ENCODE data around the gene TTC31. TPM values are rescaled to one million over a fixed set of nuclear protein-coding genes. Genes with fewer than 3 reads are reported as not detected.
A peak's percentile ranks its signal among the peaks of the same experiment; 100 is the strongest.

The TTC31 gene
- total RNA-seq, 2 experiments from 2014 or later, result 20.6 to 26.1 TPM

GRCh38 chr2:74515981-74516633, 33.2 kb downstream of the TTC31 start:
- H3K36me3 ChIP-seq (ENCODE audit: insufficient read depth, low read length), result no peaks in the 10 kb centered on the region
- intact Hi-C loops (cut with DNase I, micrococcal nuclease), result loop anchor here in 1 of 2 experiments (2.0 kb wide), 1 partner anchor 13 kb away; the partner anchor contains the start of genes AUP1 and HTRA2
- peaks cover 40% of the 10 kb centered on the region for H3K4me1 ChIP-seq (ENCODE audit: insufficient read depth, low read length)
- no peak overlapping the region for H3K27ac ChIP-seq (ENCODE audit: low read depth in 1 of 2, low read length in 2 of 2)
- H3K9me3 Mint-ChIP-seq, result no peaks in the 10 kb centered on the region
- peaks cover 92% of the 10 kb centered on the region for H3K27me3 Mint-ChIP-seq
- DNase-seq (peak; percentile 54 to 85 (median 68)), ATAC-seq (ENCODE audit: poor library complexity) (peak; percentile 80)
- CTCF ChIA-PET, result interaction anchor here (1.2 kb wide), 1 partner anchor 15 kb away, joined by 3 read pairs; no protein-coding TSS in a partner anchor
- peaks cover 18% of the 10 kb centered on the region for H3K4me1 Mint-ChIP-seq (ENCODE audit: low read depth)
- no peak overlapping the region for H3K27ac Mint-ChIP-seq
- POLR2A ChIA-PET, result interaction anchor here (0.8 to 3.8 kb wide), 5 partner anchors 9 to 33 kb away, joined by 3 to 27 read pairs (median 5); partner anchors contain the start of genes AUP1, CCDC142, DQX1 and HTRA2
- peaks cover 78 to 84% of the 10 kb centered on the region in 2 experiments for H3K27me3 ChIP-seq (ENCODE audit: control insufficient read depth in 1 of 2, insufficient read depth in 2 of 2, low read length in 2 of 2)
- peaks cover 0 to 36% of the 10 kb centered on the region in 2 experiments for H3K9me3 ChIP-seq (ENCODE audit: control insufficient read depth in 1 of 2, insufficient read depth in 1 of 2, low read length in 2 of 2)
- H3K4me3 Mint-ChIP-seq, result peak overlapping the region; percentile 85
- no peaks in the 10 kb centered on the region for H3K36me3 Mint-ChIP-seq (ENCODE audit: low read depth)
- TF ChIP-seq CTCF (IDR thresholded peaks at IDR 0.05), result no peak
- H3K4me3 ChIP-seq (ENCODE audit: low read length), result peak overlapping the region; percentile 54

- Mint-ChIP-seq H3K27ac (no peak overlapping the region), H3K4me3 (peak overlapping the region; percentile 85), H3K4me1 (ENCODE audit: low read depth) (peaks cover 18% of the 10 kb centered on the region), H3K27me3 (peaks cover 89% of the 10 kb centered on the region), H3K36me3 (ENCODE audit: low read depth) (no peaks in the 10 kb centered on the region), H3K9me3 (no peaks in the 10 kb centered on the region)
- no peak for TF ChIP-seq CTCF (IDR thresholded peaks at IDR 0.05)
- Histone ChIP-seq H3K4me1 (ENCODE audit: insufficient read depth, low read length) (peaks cover 40% of the 10 kb centered on the region), H3K9me3 (ENCODE audit: control insufficient read depth in 1 of 2, insufficient read depth in 1 of 2, low read length in 2 of 2) (peaks cover 0 to 36% of the 10 kb centered on the region in 2 experiments), H3K27ac (ENCODE audit: low read depth in 1 of 2, low read length in 2 of 2) (no peak overlapping the region), H3K27me3 (ENCODE audit: control insufficient read depth in 1 of 2, insufficient read depth in 2 of 2, low read length in 2 of 2) (peaks cover 73 to 84% of the 10 kb centered on the region in 2 experiments), H3K4me3 (ENCODE audit: low read length) (peak overlapping the region; percentile 54), H3K36me3 (ENCODE audit: insufficient read depth, low read length) (no peaks in the 10 kb centered on the region)
- ChIA-PET CTCF (interaction anchor here (1.2 kb wide), 1 partner anchor 14 kb away, joined by 3 read pairs; no protein-coding TSS in a partner anchor), POLR2A (interaction anchor here (0.8 to 3.8 kb wide), 5 partner anchors 9 to 34 kb away, joined by 3 to 27 read pairs (median 5); partner anchors contain the start of genes AUP1, CCDC142, DQX1 and HTRA2)
- intact Hi-C loops (cut with DNase I, micrococcal nuclease), result no loop called here
- DNase-seq, result no peak
- no peak for ATAC-seq (ENCODE audit: poor library complexity)
Observed at GRCh38 chr2:74516650-74517049, 33.8 kb downstream of the TTC31 start.

- H3K4me3 ChIP-seq (ENCODE audit: low read length), result no peak overlapping the region
- no peak for TF ChIP-seq CTCF (IDR thresholded peaks at IDR 0.05)
- peaks cover 5% of the 10 kb centered on the region for H3K4me1 ChIP-seq (ENCODE audit: insufficient read depth, low read length)
- H3K27ac Mint-ChIP-seq, result no peak overlapping the region
- POLR2A ChIA-PET, result no interaction called here
- H3K4me3 Mint-ChIP-seq, result no peak overlapping the region
- ATAC-seq (ENCODE audit: poor library complexity), result no peak
- DNase-seq, result no peak
- peaks cover 51% of the 10 kb centered on the region for H3K27me3 Mint-ChIP-seq
- intact Hi-C loops (cut with DNase I, micrococcal nuclease), result no loop called here
- H3K36me3 ChIP-seq (ENCODE audit: insufficient read depth, low read length), result peaks cover 19% of the 10 kb centered on the region
- H3K4me1 Mint-ChIP-seq (ENCODE audit: low read depth), result peaks cover 6% of the 10 kb centered on the region
- peaks cover 29 to 33% of the 10 kb centered on the region in 2 experiments for H3K27me3 ChIP-seq (ENCODE audit: control insufficient read depth in 1 of 2, insufficient read depth in 2 of 2, low read length in 2 of 2)
- no peak overlapping the region for H3K27ac ChIP-seq (ENCODE audit: low read depth in 1 of 2, low read length in 2 of 2)
- peaks cover 0 to 6% of the 10 kb centered on the region in 2 experiments for H3K9me3 ChIP-seq (ENCODE audit: control insufficient read depth in 1 of 2, insufficient read depth in 1 of 2, low read length in 2 of 2)
- H3K9me3 Mint-ChIP-seq, result no peaks in the 10 kb centered on the region
- H3K36me3 Mint-ChIP-seq (ENCODE audit: low read depth), result peaks cover 25% of the 10 kb centered on the region
- CTCF ChIA-PET, result no interaction called here
Observed at GRCh38 chr2:74522516-74522915, 39.6 kb downstream of the TTC31 start.
